Retina (tissue), 1 donor: Measurements from ENCODE around the gene PAK1.

Source experiments
- DNase-seq: peaks from one replicate; pipeline ENCODE4 v3.0.0-alpha.2; 2016

Gene PAK1

GRCh38 chr11:77472991-77473800 is 698 bp downstream of the PAK1 start:
- peak; percentile 70 for DNase-seq

- peak; percentile 40 for DNase-seq
Measured at GRCh38 chr11:77471558-77472193, 2.2 kb downstream of the PAK1 start.

- no peak for DNase-seq
Measured at GRCh38 chr11:77470971-77471370, 2.9 kb downstream of the PAK1 start.

DNA sequence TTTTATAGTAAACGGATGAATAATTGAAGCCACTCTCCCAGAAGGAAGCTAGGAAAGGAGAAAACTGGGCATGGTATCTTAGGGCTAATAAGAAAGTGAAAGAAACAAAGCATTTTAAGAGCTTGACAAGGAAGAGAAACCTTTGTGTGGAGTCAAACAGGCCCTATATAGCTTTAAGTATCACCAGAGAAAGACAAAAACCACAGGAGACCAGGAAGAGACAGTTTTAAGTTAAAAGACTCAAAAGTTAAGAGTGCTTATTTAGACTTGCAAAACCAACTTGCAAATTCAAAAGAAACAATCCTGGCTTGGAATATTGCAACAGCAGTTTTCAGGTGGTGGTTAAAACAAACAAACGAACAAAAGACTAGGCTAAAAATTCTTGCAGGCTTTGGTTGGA is 3.4 kb downstream of the PAK1 start:
- DNase-seq = no peak

- no peak for DNase-seq
Measured at GRCh38 chr11:77468527-77468926, 5.4 kb downstream of the PAK1 start.

GRCh38 chr11:77467993-77468392 is 5.9 kb downstream of the PAK1 start:
- DNase-seq = no peak

- no peak for DNase-seq
Measured at GRCh38 chr11:77467233-77467632, 6.7 kb downstream of the PAK1 start.

DNA sequence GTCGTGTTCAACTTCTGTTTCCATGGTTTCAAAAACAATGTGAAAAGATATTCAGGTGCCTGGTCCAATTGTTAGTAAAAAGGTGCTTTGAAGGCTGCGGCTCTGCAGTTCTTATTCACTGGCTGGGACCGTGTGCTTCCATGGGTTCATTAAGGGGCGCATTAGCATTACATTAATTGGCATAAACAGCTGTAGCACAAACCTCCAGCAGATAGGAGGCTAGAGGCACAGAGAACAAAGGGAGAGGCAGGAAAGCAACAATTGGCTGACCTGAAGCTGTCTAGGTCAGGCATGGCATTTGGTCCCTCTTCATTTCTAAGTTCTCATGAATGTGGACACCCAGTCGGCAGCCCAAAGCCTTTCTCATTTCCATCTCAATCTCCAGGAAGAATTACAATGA is 16.6 kb downstream of the PAK1 start:
- peak; percentile 70 for DNase-seq

GRCh38 chr11:77455740-77456139 is 18.2 kb downstream of the PAK1 start:
- no peak for DNase-seq

DNA sequence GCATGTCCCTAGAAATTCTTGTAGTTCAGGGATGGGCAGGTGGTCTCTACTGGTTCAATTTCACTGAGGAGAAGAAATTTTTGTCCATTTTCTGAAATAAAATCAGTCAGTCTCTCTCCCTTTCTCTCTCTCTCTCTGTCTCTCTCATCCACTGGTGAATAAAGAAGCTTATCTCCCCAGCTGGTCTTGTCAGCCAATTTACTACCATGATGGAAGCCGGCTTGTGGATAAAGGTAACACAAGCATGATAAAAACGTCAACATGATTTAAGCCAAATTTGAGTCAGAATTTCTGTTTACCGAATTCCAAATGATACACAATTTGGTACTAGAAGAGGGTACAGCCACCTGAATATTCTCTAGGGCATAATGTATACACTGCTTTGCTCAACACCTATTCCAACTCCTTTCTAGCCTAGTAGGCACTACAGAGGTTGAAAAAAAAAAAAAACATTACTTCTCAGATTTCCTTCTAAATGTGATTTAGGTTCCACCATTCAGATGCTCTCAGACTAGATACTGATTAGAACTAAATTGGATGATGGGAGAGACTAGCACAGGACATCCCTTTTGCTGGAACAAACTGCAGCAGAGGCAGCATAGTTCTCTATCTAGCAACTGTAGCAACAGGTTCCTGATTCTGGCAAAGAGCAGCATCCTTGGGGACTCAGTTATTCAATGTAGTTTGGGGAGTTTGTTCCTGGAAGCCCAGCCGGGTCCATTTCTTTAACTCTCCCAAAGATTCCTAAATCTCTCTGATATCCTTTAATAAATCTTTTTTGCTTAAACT is 18.8 kb downstream of the PAK1 start:
- no peak for DNase-seq

- no peak for DNase-seq
Measured at GRCh38 chr11:77450227-77450626, 23.7 kb downstream of the PAK1 start.

DNA sequence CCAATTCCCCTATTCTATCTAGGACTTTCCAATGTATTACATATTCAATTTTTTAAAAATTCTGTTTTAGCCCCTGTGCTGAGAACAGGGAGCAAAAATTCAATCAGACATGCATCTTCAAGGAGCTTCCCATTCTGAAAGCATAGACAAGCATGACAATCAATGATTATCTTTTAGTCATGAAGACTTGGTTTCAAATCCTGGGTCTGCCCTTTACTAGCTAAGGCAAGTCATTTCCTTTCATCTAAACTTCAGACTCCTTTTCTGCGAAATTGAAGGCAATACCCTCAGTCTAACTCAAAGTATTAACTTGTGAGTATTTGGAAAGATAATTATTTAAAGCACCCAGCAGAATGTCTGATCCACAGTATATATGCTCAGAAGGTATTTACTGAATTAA is 24.1 kb downstream of the PAK1 start:
- no peak for DNase-seq

- no peak for DNase-seq
Measured at GRCh38 chr11:77449060-77449521, 24.8 kb downstream of the PAK1 start.

GRCh38 chr11:77448269-77448668 is 25.6 kb downstream of the PAK1 start:
- DNase-seq = no peak

- DNase-seq = no peak
Measured at GRCh38 chr11:77446911-77447629, 26.8 kb downstream of the PAK1 start.

DNA sequence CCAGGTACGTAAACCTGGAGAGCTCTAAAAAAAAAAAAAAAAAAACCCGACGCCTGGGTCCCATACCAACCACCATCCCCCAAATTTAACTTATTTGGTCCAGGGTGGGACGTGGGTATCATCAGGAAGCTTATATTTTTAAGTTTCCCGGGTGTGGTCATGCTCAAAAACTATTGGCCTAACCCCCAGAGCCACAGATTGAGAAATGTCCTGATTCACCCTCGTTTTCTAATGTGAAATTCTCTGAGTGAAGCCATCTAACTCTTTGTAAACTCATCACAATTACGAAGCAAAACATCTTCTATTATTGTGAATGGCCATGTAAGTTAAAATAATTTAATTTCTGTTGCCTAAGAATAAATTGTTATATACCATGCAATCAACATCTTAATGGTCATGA is 29.6 kb downstream of the PAK1 start:
- no peak for DNase-seq

DNA sequence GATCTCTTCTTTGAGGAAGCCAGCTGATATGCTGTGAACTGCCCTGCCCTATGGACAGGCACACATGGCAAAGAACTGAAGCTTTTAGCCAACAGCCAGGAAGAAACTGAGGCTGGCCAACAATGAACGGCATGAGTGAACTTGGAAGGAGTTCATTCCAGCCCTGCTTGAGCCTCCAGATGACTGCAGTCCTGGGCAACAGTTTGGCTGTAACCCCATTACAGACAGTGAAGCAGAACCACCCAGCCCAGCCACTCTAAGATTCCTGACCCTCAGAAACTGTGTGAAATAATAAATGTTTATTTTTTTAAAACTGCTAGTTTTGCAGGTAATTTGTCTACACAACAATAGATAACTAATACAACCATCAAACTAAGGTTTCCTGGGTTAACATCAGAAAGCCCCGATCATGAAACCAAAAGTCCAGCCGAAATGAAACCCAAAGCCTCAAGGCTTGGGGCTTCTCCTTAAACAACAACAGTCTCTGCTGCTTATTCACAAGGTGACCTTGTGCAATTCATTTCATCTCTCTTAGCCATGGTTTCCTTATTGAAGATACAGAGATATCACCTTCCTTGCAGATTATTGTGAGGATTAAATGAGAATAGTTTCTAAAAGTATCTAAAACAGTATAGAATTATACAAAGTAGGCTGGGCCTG is 31.4 kb downstream of the PAK1 start:
- DNase-seq = no peak

DNA sequence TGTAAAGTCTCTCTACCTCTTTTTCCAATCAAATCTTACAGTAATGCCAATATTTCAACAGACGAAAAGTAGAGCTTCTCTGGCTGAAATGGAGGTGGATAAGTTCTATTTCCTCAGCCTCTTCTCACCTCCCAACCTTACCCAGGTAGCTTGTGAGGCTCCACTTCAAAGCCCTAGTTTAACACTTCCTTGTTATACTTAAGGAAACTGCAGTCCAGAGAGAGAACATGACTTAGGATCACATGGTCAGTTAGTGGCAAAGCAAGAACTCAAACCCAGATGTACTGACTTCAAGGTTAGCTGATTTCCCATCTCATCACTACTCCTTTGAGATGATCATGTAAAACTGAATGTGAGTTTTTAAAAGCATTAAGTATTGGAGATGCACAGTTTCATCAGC is 32.5 kb downstream of the PAK1 start:
- no peak for DNase-seq

DNA sequence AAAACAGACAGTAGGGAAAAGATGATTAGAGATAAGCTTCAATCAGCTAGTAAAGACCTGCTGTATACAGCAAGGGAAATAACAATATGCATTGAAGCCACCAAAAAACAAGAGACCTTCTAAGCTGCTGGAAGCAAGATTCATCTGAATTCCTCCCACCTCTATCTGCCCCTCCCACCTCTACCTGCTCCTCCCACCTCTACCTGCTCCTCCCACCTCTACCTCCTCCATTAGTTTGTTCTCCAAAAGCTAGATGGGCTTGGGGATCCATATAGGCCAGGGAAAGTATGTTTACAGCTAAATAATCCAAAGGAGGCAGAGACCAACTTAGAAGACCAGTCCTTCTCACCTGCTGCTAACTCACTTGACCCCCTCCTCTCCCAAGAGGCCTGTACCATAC is 33.2 kb downstream of the PAK1 start:
- DNase-seq = no peak

GRCh38 chr11:77438487-77438886 is 35.4 kb downstream of the PAK1 start:
- no peak for DNase-seq

DNA sequence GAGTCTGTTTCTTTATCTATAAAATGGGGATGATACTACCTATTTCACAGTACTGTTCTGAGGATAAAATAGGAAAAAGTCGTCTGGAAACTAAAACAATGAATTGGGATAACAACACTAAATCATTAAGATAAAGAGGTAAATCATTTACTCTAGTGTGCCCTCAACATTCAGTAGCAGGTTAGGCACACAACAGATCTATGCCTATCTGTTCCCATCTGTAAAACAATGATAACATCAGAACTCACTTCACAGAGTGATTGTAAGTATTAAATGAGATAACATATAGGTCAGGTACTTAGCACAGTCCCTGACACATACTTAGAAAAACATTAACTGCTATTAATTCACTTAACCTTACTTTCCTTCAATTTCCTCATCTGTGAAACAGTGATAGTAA is 36.9 kb downstream of the PAK1 start:
- no peak for DNase-seq

GRCh38 chr11:77436506-77436905 is 37.4 kb downstream of the PAK1 start:
- no peak for DNase-seq

DNA sequence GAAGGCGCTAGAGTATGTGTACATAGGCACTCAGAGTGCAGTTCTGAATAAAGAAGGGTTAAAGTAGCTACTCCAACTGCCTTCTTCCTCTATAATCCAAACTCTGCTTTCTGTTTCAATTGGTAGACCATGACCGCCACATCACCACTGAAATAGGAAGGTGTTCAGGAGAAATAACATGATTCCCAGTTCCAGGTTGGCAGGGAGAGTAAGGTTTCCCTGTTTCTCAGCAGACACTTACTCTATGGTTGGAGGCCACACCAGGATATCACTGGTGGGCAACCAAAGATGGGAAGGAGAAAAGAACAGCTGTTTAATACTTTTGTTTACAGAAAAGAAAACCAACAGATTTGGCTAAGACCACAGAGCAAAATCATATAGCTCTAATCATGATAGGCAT is 37.9 kb downstream of the PAK1 start:
- DNase-seq = no peak
